DOHH2 (cell line): Measurements from ENCODE around the gene DHRS7B.

Experiments used
- EZH2phosphoT487 ChIP-seq: fragments of 200-600 bp; sonication (generic); IDR thresholded peaks from 2 replicates; pipeline ENCODE4 v1.6.1; 2017; ENCODE audit warnings: borderline replicate concordance, mild to moderate bottlenecking, antibody characterized with exemption, low read length, moderate library complexity, mixed read lengths
- TF ChIP-seq, protein P1 (sequence below): fragments of 200-600 bp; sonication (generic); IDR thresholded peaks from one replicate; pipeline ENCODE4 v1.5.1; 2014; ENCODE audit warnings: antibody characterized with exemption, mild to moderate bottlenecking, low read depth, low read length; ENCODE audit not compliant: poor library complexity, severe bottlenecking

DNA sequence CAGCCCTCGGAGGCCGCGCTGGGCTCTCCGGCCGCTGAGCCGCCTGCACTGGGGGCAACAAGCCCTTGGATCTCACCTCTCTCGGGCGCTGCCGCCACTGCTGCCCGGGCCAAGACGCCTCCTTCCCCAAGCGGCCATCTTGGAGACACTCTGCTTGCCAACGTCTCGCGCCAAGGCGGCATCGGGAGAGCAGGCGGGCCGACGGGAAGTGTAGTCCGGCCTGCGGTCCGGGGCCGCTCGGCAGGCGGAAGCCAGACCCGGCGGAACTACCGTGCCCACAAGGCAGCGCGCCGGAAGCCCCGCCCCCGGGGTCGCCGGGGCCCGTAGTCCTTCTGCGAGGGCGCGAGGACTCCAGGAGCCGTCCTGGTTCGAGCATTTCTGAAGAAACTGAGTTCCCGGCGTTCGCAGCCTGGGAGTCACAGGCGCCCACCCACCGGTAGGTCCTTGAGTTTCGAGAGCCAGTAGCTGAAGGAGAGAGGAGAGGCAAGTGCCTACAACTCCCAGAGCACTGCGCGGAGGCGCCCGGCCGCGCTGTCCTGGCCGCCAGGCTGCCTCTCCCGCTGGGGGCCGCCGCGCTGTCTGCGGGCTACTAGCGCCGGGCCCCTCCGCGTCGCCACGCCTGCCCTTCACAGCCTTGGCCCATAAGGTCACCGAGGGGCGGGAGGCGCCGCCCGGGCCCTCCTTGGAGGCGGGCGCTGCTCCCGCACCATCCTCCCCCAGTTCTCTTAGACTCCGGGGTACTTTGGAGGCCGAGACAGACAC is 87.4 kb downstream of the DHRS7B start, which contains the start of gene TMEM11:
- TF ChIP-seq, protein P1, sequence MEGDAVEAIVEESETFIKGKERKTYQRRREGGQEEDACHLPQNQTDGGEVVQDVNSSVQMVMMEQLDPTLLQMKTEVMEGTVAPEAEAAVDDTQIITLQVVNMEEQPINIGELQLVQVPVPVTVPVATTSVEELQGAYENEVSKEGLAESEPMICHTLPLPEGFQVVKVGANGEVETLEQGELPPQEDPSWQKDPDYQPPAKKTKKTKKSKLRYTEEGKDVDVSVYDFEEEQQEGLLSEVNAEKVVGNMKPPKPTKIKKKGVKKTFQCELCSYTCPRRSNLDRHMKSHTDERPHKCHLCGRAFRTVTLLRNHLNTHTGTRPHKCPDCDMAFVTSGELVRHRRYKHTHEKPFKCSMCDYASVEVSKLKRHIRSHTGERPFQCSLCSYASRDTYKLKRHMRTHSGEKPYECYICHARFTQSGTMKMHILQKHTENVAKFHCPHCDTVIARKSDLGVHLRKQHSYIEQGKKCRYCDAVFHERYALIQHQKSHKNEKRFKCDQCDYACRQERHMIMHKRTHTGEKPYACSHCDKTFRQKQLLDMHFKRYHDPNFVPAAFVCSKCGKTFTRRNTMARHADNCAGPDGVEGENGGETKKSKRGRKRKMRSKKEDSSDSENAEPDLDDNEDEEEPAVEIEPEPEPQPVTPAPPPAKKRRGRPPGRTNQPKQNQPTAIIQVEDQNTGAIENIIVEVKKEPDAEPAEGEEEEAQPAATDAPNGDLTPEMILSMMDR = no peak
- no peak for TF ChIP-seq EZH2phosphoT487
